Parathyroid adenoma (tissue), 2 donors: Measurements from ENCODE around the gene AKAP11.

Experiments used
- H2AFZ ChIP-seq: fragments of 300-600 bp; sonication (generic); one replicate; pipeline ENCODE4 v1.7.0; 2017; ENCODE audit warnings: antibody characterized with exemption, mild to moderate bottlenecking
- H3K27ac ChIP-seq: fragments of 300-600 bp; sonication (generic); one replicate; pipeline ENCODE4 v1.7.0; 2017
- H3K27me3 ChIP-seq: fragments of 300-600 bp; sonication (generic); one replicate; pipeline ENCODE4 v1.7.0; 2017; ENCODE audit warnings: low read length; ENCODE audit not compliant: control insufficient read depth, insufficient read depth
- H3K36me3 ChIP-seq: fragments of 300-600 bp; sonication (generic); one replicate; pipeline ENCODE4 v1.7.0; 2017; ENCODE audit warnings: low read length; ENCODE audit not compliant: control insufficient read depth, insufficient read depth
- H3K4me1 ChIP-seq: fragments of 300-600 bp; sonication (generic); one replicate; pipeline ENCODE4 v1.7.0; 2017; ENCODE audit warnings: control low read depth
- H3K4me2 ChIP-seq: fragments of 300-600 bp; sonication (generic); one replicate; pipeline ENCODE4 v1.7.0; 2017; ENCODE audit warnings: low read length
- H3K4me3 ChIP-seq: fragments of 300-600 bp; sonication (generic); one replicate; pipeline ENCODE4 v1.7.0; 2017; ENCODE audit warnings: low read depth, low read length
- H3K79me2 ChIP-seq: fragments of 300-600 bp; sonication (generic); one replicate; pipeline ENCODE4 v1.7.0; 2017; ENCODE audit warnings: control low read depth
- H3K9ac ChIP-seq: fragments of 300-600 bp; sonication (generic); one replicate; pipeline ENCODE4 v1.7.0; 2017; ENCODE audit warnings: mild to moderate bottlenecking
- H3K9me3 ChIP-seq: fragments of 300-600 bp; sonication (generic); one replicate; pipeline ENCODE4 v1.7.0; 2017; ENCODE audit warnings: low read length; ENCODE audit not compliant: control insufficient read depth
- CTCF ChIP-seq: fragments of 300-600 bp; sonication (generic); IDR thresholded peaks from one replicate; pipeline ENCODE4 v1.7.0; 2017; ENCODE audit warnings: antibody characterized with exemption, mild to moderate bottlenecking
- donor health status: primary hyperparathyroidism.

Gene AKAP11

GRCh38 chr13:42271337-42272114 lies 426 bp upstream of the AKAP11 start:
- H3K9me3 ChIP-seq, result no peaks in the 10 kb centered on the region
- H3K9ac ChIP-seq, result no peak overlapping the region
- H3K27me3 ChIP-seq, result no peaks in the 10 kb centered on the region
- peak overlapping the region; percentile 57 for H3K4me3 ChIP-seq
- peak overlapping the region; percentile 97 for H2AFZ ChIP-seq
- H3K27ac ChIP-seq, result peak overlapping the region; percentile 79
- no peaks in the 10 kb centered on the region for H3K4me1 ChIP-seq
- no peaks in the 10 kb centered on the region for H3K79me2 ChIP-seq
- H3K4me2 ChIP-seq, result peak overlapping the region; percentile 56
- TF ChIP-seq CTCF, result no peak
- no peaks in the 10 kb centered on the region for H3K36me3 ChIP-seq

GRCh38 chr13:42272804-42273175 lies 838 bp downstream of the AKAP11 start:
- no peaks in the 10 kb centered on the region for H3K79me2 ChIP-seq
- no peak overlapping the region for H3K9ac ChIP-seq
- no peaks in the 10 kb centered on the region for H3K36me3 ChIP-seq
- TF ChIP-seq CTCF, result no peak
- H3K4me1 ChIP-seq, result no peaks in the 10 kb centered on the region
- peak overlapping the region; percentile 74 for H3K27ac ChIP-seq
- H3K27me3 ChIP-seq, result no peaks in the 10 kb centered on the region
- peak overlapping the region; percentile 91 for H3K4me3 ChIP-seq
- H3K9me3 ChIP-seq, result no peaks in the 10 kb centered on the region
- peak overlapping the region; percentile 81 for H2AFZ ChIP-seq
- H3K4me2 ChIP-seq, result peak overlapping the region; percentile 87

DNA sequence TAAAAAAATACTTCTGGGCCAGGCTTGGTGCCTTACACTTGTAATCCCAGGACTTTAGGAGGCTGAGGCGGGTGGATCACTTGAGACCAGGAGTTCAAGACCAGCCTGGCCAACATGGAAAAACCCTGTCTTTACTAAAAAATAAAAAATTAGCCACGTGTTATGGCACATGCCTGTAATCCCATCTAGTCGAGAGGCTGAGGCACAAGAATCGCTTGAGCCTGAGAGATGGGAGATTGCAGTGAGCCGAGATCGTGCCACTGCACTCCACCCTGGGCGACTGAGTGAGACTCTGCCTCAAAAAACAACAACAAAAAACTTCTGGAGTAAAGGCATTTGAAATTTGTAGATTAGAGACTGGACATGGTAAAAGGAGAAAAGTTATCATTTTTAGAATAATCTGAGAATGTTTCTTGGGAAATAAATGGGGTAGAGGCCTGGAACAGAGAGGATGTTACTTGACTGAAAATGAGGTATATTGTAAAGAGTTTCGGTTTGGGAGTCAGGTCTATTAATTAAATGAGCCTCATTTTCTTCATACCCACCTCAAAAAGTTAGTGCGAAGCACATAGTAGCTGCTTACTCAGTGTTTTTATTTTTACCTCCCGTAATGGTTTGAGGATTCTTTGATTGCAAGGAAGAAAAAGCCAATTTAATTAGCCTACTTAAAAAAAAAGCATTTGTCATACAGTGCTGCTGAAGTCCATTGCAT lies 2.6 kb downstream of the AKAP11 start:
- TF ChIP-seq CTCF, result no peak
- Histone ChIP-seq H3K4me3 (no peak overlapping the region), H2AFZ (no peak overlapping the region), H3K27me3 (no peaks in the 10 kb centered on the region), H3K4me2 (no peak overlapping the region), H3K79me2 (no peaks in the 10 kb centered on the region), H3K9me3 (no peaks in the 10 kb centered on the region), H3K36me3 (no peaks in the 10 kb centered on the region), H3K9ac (no peak overlapping the region), H3K4me1 (no peaks in the 10 kb centered on the region), H3K27ac (no peak overlapping the region)

GRCh38 chr13:42275098-42275471 lies 3.1 kb downstream of the AKAP11 start:
- H2AFZ ChIP-seq, result no peak overlapping the region
- peaks cover 2% of the 10 kb centered on the region for H3K4me1 ChIP-seq
- H3K9me3 ChIP-seq, result no peaks in the 10 kb centered on the region
- H3K4me2 ChIP-seq, result no peak overlapping the region
- no peak for TF ChIP-seq CTCF
- H3K79me2 ChIP-seq, result no peaks in the 10 kb centered on the region
- H3K4me3 ChIP-seq, result no peak overlapping the region
- H3K9ac ChIP-seq, result no peak overlapping the region
- H3K36me3 ChIP-seq, result no peaks in the 10 kb centered on the region
- no peak overlapping the region for H3K27ac ChIP-seq
- no peaks in the 10 kb centered on the region for H3K27me3 ChIP-seq
